ENCODE measurements around the gene MANSC4.

Gene MANSC4

DNA sequence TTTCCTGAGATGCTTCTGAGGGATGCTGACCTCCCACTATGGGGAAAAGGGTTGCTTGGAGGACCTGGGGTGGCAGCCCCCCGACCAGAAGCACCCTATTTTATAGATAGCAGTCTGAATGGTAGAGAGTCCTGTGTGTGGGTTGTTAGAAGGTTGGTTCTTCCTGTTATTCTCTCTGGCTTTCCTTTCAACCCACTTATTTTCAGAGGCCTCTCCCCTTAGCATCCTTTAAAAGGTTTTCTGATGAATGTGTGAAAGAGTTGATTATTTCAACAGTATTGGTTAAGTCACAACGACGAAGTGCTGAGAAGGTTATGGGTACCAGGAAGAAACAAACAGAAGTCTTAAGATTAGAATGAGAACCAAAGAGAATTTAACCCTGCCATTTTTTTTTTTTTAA, 20.8 kb upstream of the MANSC4 start:
- DNase-seq (ENCODE audit: low spot score), result no peak

DNA sequence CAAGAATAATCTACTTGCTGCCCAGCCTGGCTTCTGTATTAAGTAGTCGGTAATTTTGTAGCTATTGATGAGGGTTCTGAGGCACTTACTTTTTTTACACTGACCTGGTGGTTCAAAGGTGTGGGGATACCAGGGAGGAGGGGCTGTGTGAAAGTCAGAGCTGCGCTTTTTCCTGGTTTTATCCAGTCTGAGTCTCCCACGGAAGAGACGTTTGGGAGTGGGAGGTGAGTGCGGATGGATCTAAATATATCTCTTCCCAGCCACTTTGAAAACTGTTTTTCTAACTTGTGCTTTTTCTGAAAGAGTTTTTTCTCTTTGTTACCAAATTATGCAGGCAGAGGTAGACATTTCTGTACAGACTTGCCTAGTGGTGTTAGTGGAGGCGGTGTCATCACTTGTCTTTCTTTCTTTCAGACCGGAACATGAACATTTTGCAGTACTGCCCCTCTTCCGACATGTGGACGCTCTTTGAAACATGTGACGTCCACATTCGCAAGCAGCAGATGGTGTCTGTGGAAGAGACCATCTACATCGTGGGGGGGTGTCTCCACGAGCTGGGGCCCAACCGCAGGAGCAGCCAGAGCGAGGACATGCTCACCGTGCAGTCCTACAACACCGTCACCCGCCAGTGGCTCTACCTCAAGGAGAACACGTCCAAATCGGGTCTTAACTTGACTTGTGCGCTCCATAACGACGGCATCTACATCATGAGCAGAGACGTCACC, 17.4 kb upstream of the MANSC4 start:
- DNase-seq (ENCODE audit: low spot score), result no peak

DNA sequence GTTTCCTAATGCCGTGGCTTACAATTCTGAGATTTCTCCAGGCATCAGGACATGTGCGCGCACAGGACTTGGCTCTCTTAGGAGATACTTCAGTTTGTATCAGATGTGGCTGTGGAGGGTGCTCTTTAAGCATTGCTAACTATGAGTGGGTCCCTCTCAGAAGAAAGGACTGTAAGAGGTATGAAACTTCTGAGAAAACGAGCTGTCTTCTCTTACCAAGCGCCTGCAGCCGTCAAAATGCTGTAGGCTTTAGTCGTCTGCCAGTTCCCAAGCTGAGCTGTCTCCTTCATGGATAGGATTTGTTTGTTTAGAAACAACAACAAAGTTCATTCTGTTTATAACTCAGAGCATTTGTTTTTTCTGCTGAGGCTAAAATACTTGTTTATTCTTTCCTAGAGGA, 16.1 kb upstream of the MANSC4 start:
- no peak for DNase-seq (ENCODE audit: low spot score)

DNA sequence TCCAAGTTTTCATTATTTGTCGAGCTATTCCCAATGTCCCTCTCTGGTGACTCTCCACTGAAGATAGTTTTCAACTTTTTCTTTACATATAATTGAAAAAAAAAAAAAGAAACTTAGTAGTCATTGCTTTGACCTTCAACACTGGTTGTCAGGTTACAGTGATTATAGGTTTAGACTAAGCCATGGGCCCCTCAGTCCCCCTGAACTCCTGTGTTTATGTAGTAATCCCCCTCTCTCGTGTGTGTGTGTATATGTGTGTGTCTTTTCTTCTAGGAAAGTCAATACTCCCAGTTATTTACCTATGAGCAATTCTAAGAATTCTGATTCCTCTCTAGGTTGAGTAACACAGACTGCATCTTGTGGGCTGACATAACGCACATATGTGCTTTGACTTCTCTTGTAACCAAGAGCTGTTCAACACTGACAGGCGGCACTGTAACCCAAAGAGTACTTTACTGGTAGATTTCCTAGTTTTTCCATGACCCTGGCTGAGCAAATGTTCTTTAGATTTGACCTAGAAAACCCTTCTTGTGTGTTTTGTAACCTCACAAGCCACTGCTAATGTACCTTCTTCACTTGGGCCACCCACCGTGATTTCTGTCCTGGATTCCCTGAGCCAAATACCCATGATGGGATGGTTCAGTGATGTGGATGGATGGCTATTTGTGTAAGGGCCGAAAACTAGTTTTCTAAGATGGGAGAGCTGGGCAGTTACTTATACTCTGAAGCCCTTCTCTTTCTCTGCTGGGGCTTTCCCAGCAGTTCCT, 15.0 kb upstream of the MANSC4 start:
- no peak for DNase-seq (ENCODE audit: low spot score)

DNA sequence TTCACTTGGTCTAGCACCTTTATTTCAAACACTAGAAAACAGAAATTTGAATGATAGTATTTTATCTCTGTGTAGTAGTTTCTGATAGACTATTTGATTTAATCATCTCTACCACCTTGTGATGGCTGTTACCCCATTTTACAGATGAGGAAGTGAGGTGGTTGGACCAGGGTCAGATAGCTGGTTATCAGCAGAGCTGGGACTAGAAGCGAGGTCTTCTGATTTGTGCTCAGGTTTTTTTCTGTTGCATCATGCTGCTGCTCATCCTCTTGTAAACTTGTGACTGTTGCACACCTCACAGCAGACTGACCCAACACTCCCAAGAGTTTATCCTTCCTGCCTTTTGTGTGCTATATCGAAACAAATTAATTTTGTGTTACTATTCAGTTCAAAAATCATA, 10.1 kb upstream of the MANSC4 start:
- DNase-seq (ENCODE audit: low spot score), result no peak

DNA sequence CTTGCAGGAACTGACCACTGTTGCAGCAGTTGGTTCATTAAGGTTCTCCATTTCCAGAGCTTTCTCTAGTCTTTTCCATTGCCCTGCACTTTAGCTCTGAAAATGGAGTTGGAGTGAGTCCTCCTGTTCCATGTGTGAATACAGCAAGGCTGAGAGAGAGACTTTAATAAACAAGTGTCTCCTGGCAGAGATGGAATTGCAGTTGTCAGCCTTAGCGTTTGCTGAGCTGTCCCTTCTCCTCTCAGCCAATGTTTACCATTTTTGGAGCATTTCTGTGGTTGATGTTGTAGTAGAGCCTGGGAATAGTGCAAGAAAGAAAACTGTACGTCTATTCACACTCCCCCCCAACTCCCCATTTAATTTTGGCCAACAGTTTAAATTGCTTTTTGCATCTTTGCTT, 7.5 kb upstream of the MANSC4 start:
- peak; percentile 65 for DNase-seq (ENCODE audit: low spot score)

DNA sequence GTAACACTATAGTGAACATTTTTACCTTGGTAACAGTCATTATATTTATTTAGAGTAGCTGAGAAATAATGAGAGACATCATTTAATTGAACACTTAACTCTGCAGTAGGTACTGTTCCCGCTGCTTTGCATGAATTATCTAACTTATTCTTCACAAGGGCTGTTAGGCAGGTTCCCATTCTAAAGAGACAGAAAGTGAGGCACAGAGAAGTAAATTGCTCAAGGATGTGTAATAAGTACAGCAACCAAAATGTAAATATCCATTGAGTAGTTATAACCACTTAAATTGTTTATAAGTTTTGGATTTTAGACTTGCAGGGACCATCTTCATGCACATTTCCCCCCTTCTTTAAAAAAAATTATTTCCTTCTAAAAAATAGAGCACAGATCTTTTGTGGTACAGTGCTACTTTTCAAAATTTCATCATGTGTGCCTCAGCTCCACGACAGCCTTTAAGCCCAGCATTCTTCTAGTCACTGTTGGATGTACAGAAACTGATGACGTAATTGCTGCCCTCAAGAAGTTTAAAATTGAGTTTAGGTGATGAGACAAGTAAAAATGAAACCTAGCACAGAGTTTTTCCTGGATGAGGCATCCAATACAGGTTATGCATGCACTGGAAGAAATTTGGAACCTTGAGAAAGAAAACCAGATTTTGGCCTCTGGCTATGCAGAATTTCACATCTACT, 6.0 kb upstream of the MANSC4 start:
- peak; percentile 21 for DNase-seq (ENCODE audit: low spot score)

DNA sequence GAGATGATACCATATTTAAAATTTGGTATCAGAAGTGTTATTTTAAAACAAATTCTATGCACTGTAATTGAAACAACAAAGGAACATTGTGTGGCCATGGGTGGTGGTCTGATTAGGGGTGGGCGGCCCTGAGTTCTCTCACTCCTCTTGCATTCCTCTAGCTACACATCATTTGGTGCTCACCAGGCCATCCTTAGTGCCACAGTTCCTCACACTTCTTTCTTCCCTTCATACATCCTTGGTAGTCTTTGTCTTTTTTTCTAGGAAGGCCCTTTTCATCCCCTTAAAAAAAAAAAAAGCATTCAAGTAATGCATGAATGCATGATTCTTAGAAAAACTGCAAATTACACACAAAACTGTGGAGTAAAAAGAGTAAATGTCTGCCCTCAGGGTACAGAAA, 2.4 kb upstream of the MANSC4 start:
- DNase-seq (ENCODE audit: low spot score), result no peak

DNA sequence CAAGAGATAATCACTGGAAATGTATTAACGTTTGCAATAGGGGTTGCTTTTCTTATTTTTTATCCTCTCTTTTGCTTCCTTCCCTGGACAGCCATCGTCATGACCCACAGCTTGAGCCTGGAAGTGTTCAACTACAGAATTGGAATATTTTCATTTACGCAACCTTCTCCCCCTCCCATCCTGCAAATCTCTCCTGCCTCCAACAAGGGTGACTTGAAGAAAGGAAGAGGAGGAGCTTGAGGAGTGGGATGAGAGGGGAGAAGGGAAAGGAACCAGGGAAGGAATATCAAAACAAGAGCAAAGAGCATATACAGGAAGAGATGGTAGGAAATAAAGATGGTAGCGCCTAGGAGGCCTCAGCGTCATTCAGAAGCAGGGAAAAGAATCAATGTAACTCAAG, 1.6 kb upstream of the MANSC4 start:
- DNase-seq (ENCODE audit: low spot score), result no peak

DNA sequence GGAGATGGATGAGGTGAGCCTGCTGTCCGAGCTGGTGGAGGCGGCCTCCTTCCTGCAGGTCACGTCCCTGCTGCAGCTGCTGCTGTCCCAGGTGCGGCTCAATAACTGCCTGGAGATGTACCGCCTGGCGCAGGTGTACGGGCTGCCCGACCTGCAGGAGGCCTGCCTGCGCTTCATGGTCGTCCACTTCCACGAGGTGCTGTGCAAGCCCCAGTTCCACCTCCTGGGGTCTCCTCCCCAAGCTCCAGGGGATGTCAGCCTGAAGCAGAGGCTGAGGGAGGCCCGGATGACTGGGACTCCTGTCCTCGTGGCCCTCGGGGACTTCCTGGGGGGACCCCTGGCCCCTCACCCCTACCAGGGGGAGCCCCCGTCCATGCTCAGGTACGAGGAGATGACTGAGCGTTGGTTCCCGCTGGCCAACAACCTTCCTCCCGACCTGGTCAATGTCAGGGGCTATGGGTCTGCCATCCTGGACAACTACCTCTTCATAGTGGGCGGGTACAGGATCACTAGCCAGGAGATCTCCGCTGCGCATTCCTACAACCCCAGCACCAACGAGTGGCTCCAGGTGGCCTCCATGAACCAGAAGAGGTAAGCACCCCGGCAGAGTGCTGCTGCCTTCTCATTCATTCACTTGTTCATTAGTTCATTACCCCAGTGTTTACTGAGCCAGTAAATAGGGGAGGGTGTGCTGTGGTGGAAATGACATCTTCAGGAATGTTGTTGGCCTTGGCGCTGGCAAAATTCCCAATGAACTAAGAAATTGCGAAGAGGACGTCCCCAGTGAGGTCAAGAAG, 774 bp upstream of the MANSC4 start:
- peak; percentile 60 for DNase-seq (ENCODE audit: low spot score)

DNA sequence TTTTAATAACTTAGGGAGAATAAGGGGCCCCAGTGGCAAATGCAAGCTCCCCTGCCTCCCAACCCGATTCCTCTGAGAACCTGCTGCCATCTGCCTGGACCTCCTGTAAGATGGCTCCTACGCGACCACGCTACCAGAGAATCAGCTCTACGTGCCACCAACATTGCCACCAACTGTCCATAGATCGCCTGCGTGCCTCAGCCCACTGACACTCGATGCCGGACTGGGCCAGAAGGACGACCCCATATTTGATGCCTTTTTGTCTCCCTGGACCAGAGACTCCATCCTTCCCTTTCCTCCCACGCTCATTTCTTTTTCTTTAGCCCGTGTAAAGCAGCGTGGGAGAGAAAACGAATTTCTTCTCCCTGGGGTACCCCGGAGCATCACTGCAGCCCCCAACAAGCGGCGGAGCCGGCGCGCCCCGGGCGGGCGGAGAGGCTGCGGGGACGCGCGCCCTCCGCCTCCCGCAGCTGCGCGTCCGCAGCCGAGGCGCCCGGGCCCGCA, 568 bp downstream of the MANSC4 start:
- DNase-seq (ENCODE audit: low spot score), result peak; percentile 16

DNA sequence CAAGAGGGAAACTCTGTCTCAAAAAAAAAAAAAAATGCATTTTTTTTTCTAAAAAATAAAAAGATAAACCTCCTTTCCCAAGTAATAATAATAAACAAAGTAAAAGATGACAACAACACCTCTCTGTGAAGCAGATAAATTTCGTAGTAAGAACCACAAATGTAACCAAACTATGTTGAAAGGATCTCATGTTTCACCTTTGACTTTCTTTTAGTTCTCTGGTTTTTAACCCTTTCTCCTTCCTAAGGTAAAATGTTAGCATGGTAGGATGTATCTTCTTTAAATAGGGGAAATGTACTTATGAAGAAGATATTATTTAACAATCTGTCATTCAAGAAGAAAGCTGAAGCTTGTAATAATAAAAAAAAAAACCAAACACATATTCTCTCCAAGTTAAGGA, 1.8 kb downstream of the MANSC4 start:
- DNase-seq (ENCODE audit: low spot score), result no peak

DNA sequence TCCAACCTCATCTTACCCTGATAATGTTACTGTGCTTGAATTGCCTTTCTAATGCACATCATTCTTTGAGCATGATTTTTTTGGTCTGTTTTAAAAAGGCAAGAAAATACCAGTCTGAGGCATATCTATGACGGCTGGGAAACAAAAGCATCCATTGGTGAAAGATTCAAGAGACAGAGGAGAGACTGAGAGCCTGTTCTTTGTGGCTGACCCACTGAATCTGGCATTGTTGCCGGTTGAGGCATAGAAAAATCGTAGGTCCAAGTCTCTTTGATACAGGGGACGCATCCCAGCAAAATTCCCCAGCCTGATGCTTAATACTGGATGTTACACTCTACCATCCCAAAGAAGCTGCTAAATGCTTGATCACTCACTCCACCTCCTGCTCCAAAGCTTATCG, 2.9 kb downstream of the MANSC4 start:
- DNase-seq (ENCODE audit: low spot score), result no peak

DNA sequence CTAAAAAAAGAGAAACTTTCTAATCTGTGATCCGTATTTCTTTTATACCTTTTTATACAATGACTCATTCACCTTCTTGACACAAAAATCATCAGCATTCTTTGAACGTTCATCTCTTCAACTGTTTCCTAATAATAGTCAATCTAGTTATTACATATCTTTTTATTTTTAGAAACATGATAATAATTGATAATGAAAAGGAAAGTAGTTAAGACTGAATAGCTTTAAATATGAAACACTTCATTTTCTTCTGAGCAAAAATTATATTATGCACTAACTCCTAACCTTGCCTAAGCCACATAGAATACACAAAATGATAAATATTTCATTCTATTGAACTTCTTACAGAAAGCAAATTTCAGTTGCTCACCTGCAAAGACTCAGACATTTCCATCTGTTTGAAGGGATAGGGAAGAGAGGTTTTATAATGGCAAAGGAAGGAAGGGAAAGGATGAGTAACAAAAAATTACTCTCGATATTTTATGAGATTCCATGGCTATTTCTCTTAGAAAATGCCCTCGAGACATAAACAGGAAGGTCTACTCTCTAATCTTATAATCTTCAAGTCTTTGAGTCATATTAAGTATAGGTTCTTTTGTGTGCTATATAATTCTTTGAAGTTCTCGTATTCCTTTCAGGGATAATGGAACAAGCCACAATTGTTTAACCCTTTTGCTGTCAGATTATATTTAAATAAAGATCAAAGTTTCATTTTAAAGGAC, 7.5 kb downstream of the MANSC4 start:
- DNase-seq (ENCODE audit: low spot score), result no peak

DNA sequence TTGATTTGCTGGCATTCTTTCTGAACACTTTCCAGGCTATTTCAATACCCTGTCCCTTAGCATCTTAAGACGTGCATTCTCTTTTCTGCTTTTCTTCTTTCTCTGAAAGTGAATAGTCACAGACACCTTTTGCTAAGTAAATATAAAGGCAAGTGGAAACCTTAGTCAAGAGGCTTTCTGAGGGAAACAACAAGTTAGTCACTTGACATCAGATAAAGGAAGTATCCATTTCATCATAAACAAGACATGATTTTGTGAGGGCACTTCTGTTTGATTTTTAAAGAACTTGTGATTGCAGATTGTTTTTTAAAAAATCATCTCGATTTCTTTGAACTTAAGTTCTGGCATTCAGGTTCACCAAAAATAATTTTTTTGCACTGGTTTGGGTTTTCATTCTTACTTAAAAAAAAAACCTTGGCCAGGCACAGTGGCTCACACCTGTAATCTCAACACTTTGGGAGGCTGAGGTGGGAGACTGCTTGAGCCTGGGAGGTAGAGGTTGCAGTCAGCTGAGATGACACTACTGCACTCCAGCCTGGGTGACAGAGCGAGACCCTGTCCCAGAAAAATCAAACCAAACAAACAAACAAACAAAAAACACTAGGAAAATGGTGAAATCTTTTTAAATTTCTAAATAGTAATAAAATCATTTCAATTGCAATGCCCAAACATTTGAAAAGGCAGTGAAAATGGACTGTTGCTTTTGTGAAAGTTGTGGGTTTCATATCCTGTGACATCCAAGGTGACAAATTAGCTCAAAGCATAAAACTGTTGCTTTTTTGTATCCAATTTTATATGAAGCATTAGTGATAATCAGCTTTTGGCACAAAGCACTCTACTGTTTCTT, 8.3 kb downstream of the MANSC4 start:
- no peak for DNase-seq (ENCODE audit: low spot score)

DNA sequence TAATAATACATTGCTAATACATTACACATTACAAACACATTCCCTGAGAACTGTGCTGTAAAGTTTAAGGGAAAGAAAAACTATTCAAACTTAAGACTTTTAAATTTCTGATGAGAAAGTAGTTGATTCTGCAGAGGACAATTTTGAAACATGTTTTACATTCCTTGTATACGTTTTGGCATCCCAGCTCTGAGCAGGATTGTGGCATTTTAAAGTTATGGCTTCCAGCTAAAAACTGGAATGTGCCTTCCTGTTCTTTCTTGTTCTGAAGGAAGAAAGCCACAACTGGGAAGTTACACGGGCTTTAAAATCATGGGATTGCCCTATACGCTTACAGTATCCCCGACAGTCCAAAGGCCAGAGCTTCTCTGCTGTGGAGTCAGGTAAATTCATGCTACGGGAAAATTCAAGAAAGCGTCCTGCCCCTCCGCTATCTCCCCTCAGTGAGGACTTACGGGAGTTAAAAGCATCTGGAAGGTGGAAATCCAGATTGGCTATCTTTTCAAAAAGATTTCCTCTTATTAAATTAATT, 10.8 kb downstream of the MANSC4 start:
- DNase-seq (ENCODE audit: low spot score), result no peak

DNA sequence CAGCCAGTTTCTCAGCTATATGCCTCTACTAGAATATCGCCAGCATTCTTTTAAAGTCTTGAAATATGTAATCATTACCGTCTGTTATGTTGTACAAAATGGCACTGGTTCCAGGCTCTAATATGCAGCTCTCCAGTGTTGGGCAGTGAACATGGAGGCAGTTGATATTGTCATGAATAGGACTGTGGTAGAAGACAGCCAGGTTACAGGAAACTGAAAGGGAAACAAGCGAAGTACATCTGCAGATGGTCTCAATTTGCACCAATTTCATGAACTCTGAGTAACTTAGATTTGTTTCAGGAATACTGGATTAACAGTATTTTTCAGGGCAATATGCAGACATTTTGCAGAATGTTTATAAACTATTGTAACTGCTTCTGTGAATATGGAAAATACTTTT, 13.4 kb downstream of the MANSC4 start:
- no peak for DNase-seq (ENCODE audit: low spot score)

DNA sequence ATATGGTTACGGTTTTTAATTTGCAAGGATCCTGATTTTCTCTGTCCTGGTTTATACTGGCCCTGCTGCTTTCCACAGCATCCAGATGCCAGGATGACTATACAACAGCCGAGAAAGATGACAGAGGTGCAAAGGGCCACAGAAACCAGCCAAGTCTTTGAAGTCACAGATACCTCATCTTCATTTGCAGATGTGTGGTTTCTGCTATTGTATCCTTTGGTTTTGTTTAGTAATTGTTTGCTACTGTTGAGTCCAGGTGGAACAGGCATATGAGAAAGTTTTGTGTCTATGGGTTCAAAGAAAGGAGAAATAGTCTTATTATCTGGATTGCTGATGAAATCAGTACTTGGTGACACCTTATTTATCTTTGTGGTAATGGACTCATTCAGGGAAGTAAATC, 17.3 kb downstream of the MANSC4 start:
- DNase-seq (ENCODE audit: low spot score), result no peak

DNA sequence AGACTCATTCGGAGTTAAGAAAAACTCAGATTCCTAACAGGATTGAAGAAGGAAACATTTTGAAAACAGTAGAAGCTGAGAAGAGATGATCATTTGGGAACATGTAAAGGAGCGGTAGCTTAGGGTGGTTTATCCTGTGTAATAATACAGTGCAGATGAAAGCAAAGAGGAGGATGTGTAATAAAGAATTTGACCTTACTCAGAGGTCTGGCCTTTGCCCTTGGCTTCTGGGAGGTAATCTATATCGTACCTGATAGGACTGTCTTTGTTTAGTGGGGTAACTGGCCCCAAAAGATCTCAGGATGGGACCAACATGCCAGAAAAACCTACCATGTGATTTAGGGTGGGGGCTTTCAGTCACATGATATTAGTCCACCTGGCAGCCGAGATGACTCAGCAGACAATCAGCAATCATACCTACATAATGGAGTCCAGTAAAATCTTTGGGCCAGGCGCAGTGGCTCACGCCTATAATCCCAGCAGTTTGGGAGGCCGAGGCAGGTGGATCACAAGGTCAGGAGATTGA, 23.3 kb downstream of the MANSC4 start:
- DNase-seq (ENCODE audit: low spot score), result no peak

DNA sequence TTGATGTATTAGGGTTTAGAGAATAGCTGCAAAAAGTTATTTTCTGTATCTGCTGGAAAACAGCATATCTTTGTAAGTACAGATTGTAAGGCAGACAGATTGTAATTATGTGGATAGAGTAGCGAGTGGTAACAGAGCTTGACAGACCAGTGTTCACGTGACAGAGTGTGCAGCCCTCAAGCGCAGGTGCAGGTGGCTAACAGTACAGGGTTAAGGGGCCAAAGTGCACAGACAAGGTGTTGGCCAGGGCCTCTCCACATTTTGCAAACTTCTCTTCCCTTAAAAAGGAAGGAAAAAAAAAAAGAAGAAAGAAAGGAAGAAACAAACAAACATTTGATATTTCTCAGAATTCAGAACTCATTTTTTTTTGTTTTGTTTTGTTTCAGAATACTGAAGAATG, 25.2 kb downstream of the MANSC4 start:
- no peak for DNase-seq (ENCODE audit: low spot score)

Data from AG08396 (cell line).